ENCODE measurements around the gene HDAC4. TPM values are rescaled to one million over a fixed set of nuclear protein-coding genes. Genes with fewer than 3 reads are reported as not detected.

Gene HDAC4
- total RNA-seq, 2 donors from 2014 or later = 8.1 to 20.1 TPM

DNA sequence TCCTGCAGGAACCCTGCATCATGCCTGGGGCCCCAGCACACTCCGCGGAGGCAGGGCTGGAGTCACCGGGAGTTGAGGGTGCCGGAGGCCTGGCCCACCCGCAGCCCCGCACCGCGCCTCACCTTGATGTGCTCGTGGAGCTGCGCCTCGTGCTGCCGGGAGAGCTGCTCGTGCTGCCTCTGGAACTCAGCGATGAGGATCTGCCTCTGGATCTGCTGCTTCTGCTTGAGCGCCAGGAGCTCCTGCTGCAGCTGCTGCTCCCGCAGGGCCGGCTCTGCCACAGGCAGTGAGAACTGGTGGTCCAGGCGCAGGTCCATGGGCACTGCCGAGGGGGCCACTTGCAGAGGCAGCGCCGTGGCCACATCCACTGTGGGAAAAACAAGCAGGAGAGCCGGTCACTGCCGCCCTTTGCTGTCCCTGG, 211.1 kb downstream of the HDAC4 start:
- DNase-seq (ENCODE audit: low spot score) = no peak
- no peak overlapping the region for H3K4me3 ChIP-seq
- H3K27me3 ChIP-seq = no peaks in the 10 kb centered on the region
- TF ChIP-seq, protein P1, sequence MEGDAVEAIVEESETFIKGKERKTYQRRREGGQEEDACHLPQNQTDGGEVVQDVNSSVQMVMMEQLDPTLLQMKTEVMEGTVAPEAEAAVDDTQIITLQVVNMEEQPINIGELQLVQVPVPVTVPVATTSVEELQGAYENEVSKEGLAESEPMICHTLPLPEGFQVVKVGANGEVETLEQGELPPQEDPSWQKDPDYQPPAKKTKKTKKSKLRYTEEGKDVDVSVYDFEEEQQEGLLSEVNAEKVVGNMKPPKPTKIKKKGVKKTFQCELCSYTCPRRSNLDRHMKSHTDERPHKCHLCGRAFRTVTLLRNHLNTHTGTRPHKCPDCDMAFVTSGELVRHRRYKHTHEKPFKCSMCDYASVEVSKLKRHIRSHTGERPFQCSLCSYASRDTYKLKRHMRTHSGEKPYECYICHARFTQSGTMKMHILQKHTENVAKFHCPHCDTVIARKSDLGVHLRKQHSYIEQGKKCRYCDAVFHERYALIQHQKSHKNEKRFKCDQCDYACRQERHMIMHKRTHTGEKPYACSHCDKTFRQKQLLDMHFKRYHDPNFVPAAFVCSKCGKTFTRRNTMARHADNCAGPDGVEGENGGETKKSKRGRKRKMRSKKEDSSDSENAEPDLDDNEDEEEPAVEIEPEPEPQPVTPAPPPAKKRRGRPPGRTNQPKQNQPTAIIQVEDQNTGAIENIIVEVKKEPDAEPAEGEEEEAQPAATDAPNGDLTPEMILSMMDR (IDR thresholded peaks at IDR 0.05) = no peak
- H3K9me3 ChIP-seq = peaks cover 0 to 6% of the 10 kb centered on the region in 2 donors
- no peaks in the 10 kb centered on the region for H3K4me1 ChIP-seq
- H3K27ac ChIP-seq = no peak overlapping the region
- H3K36me3 ChIP-seq = peaks cover 29% of the 10 kb centered on the region

DNA sequence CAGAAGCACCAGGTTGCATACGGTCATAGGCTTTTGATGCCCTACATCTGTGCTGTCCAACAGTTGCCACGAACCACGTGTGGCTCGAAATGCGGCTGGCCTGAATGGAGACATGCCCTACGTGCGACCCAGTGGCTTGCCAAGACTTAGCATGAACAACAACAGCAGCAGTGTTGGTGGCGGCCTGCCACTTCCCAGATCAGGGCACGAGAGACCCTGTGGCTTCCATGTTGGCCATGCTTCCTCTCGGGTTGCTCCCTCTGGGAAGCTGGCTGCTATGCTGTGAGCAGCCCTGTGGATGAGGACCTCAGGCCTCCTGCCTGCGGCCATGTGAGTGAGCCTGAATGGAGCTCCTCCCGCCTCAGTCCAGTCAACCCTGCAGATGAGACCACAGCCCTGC, 212.3 kb downstream of the HDAC4 start:
- Histone ChIP-seq H3K4me3 (no peak overlapping the region), H3K27me3 (no peaks in the 10 kb centered on the region), H3K4me1 (no peaks in the 10 kb centered on the region), H3K27ac (no peak overlapping the region), H3K36me3 (peaks cover 29% of the 10 kb centered on the region), H3K9me3 (peaks cover 0 to 6% of the 10 kb centered on the region in 2 donors)
- no peak for DNase-seq (ENCODE audit: low spot score)
- TF ChIP-seq, protein P1 (IDR thresholded peaks at IDR 0.05) = no peak

DNA sequence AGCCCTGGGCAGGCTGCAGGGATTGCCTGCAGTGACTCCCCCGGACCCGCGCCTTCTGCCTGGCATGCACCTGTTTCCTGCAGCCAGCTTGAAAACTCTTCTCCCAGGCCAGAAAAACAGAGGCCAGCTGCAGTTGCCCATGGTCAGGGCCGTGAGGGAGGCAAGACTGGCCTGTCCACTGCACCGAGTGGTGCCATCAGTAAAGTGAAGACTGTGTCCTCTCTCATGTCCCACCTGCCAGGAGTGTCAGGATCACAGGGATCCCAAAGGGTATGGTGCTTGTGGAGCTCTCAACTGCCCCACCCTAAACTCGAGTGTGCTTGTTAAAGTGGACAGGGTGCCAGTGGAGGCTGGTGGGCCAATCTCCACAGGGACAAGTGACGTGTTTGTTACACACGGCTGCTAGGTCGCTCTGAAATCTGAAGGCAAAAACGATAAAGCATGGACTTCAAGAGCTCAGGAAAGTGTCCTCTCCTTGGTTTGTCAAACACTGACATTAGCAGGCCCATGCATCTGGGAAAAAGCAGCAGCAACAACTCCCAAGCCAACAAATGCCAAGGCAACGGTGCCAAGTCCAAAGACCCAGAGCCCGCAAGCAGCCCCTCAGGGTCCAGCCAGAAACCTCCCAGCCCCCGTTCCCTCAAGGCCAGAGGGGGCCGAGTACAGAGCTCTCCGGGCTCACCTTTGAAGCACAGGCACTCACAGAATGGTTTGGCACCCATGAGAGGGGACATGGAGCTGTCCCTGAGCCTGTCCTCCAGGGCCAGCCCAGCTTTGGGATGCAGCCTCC, 213.2 kb downstream of the HDAC4 start:
- Histone ChIP-seq H3K27ac (no peak overlapping the region), H3K27me3 (no peaks in the 10 kb centered on the region), H3K9me3 (peaks cover 0 to 6% of the 10 kb centered on the region in 2 donors), H3K4me3 (no peak overlapping the region), H3K36me3 (peaks cover 29% of the 10 kb centered on the region), H3K4me1 (no peaks in the 10 kb centered on the region)
- TF ChIP-seq, protein P1 (IDR thresholded peaks at IDR 0.05) = no peak
- DNase-seq (ENCODE audit: low spot score) = no peak

DNA sequence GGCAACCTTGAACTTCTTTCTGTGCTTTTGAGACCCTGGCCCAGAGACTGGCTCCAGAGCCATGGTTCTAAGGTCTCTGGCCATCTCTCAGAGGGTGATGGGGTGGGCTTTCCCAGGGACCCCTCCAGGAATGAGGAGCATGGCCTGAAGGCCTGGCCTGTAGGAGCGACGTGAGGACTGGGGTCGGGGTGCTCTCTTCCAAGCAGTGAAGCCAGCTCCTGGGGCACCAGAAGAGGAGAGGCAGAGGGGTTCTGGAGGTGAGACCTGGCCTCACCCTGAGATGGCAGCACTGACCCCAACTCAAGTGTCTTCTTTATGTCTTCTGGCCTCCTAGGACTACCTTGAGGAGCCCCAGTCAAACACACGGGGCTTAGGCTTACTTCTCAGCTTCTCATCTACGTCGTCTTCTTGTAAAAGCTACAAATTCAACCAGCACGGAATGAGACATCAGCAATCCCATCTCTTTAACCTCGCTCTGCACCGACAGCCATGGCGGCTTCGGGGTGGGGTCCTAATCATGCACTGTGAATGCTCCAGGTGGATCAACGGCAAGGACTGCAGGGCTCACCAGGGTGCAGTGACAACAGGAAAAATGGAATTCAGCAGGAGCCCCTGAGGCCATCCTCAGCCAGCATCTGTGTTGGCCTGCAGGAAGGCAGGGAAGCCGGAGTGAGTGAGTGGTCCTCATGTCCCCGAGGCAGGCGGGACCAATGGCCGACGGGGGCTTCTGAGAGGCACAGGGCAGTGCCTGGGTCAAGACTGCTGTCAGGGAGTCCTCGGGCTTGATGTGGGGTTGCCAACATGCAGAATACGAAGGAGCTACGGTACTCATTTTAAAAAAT, 214.1 kb downstream of the HDAC4 start:
- no peaks in the 10 kb centered on the region for H3K27me3 ChIP-seq
- no peak overlapping the region for H3K4me3 ChIP-seq
- DNase-seq (ENCODE audit: low spot score) = no peak
- TF ChIP-seq, protein P1 (IDR thresholded peaks at IDR 0.05) = no peak
- H3K36me3 ChIP-seq = peaks cover 29% of the 10 kb centered on the region
- H3K9me3 ChIP-seq = peaks cover 0 to 6% of the 10 kb centered on the region in 2 donors
- no peaks in the 10 kb centered on the region for H3K4me1 ChIP-seq
- H3K27ac ChIP-seq = no peak overlapping the region

DNA sequence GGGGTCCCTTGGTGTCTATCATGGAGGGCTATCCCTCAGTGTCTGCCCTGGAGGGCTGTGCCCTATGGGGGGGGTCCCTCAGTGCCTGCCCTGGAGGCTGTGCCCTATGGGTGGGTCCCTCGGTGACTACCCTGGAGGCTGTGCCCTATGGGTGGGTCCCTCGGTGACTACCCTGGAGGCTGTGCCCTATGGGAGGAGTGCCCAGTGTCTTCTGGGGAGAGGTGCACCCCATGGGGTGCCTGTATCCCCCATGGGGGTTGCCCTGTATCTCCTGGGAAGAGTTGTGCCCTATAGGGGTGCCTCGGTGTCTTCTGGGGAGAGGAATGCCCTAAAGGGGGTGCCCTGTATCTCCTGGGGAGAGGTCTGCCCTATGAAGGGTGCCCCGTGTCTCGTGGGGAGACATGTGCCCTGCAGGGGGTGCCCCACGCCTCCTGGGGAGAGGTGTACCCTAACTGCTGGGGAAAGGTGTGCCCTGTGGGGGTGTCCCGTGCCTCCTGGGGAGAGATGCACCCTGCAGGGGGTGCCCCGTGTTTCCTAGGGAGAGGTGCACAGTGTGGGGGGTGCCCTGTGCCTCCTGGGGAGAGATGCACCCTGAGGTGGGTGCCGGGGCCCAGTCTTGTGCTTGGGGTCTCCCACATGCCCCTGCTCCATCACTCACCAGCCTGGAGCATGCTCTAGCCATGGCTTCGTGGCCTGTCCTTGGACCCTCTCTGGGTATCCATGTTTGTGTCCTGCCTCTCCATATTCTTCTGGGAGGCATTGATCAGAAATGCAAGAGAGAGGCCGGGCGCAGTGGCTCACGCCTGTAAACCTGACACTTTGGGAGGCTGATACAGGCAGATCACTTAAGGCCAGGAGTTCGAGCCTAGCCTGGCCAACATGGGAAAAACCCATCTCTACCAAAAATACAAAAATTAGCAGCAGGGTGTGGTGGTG, 215.6 kb downstream of the HDAC4 start:
- DNase-seq (ENCODE audit: low spot score) = no peak
- TF ChIP-seq, protein P1 (IDR thresholded peaks at IDR 0.05) = no peak
- H3K36me3 ChIP-seq = peaks cover 29% of the 10 kb centered on the region

More for the DNA sequence above, 215.6 kb downstream of the HDAC4 start:
- Histone ChIP-seq H3K27ac (no peak overlapping the region), H3K4me3 (no peak overlapping the region), H3K27me3 (no peaks in the 10 kb centered on the region), H3K9me3 (peaks cover 0 to 6% of the 10 kb centered on the region in 2 donors), H3K4me1 (no peaks in the 10 kb centered on the region)

All from right atrium auricular region (tissue), 2 donors.